Measurements from ENCODE around the gene COL4A2. TPM values are rescaled to one million over a fixed set of nuclear protein-coding genes. Genes with fewer than 3 reads are reported as not detected.
A peak's percentile ranks its signal among the peaks of the same experiment; 100 is the strongest.

The COL4A2 gene
- total RNA-seq, 4 donors from 2014 or later: 56.6 to 139 (median 89.1) TPM

DNA sequence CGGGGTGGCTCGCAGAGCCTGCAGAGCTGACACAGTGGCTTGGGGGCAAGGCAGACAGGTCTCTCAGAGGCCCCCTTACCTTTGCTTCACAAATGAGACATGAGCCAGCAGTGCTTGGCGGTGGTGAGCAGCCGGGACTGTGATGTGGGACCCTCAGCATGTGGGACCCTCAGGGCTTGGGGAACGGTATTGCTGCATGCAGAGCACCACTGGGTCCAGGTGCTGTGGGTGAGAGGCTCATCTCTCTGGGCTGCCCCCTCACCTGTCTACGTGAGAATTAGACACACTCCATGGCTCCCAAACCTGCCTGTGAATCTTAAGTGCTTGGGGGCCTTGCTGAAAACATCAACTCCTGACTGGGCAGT, 106.6 kb downstream of the COL4A2 start:
- no peaks in the 10 kb centered on the region for H3K27me3 ChIP-seq
- no peak for DNase-seq
- H3K36me3 ChIP-seq: no peaks in the 10 kb centered on the region
- H3K9me3 ChIP-seq: no peaks in the 10 kb centered on the region
- H3K27ac ChIP-seq: peak overlapping the region in 2 of 4 donors; percentile 77 to 89
- H3K4me3 ChIP-seq: no peak overlapping the region
- H3K4me1 ChIP-seq: peaks cover 0 to 26% (median 0%) of the 10 kb centered on the region in 4 donors
- no peak for TF ChIP-seq POLR2A (IDR thresholded peaks at IDR 0.05)
- TF ChIP-seq, protein P1, sequence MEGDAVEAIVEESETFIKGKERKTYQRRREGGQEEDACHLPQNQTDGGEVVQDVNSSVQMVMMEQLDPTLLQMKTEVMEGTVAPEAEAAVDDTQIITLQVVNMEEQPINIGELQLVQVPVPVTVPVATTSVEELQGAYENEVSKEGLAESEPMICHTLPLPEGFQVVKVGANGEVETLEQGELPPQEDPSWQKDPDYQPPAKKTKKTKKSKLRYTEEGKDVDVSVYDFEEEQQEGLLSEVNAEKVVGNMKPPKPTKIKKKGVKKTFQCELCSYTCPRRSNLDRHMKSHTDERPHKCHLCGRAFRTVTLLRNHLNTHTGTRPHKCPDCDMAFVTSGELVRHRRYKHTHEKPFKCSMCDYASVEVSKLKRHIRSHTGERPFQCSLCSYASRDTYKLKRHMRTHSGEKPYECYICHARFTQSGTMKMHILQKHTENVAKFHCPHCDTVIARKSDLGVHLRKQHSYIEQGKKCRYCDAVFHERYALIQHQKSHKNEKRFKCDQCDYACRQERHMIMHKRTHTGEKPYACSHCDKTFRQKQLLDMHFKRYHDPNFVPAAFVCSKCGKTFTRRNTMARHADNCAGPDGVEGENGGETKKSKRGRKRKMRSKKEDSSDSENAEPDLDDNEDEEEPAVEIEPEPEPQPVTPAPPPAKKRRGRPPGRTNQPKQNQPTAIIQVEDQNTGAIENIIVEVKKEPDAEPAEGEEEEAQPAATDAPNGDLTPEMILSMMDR (IDR thresholded peaks at IDR 0.05): no peak

DNA sequence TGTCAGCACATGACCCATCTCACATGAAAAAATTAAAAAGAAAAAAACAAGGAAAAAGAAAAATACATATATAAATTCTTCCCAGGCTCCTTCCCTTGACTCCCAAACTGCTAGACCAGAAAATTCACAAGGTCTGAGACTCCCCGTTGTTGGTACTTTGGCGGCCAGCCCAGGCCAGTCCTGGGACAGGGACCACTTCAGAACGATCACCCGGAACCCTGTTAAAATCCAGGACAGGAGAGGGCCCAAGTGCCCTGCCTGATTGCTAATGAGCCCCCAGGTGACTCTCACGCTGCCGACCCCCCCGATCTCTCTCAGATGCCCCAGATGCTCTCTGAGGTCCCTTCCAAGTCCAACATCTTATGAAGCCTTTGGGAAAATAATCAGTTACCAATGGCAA, 107.2 kb downstream of the COL4A2 start:
- peaks cover 0 to 26% (median 0%) of the 10 kb centered on the region in 4 donors for H3K4me1 ChIP-seq
- DNase-seq: no peak
- no peak overlapping the region for H3K4me3 ChIP-seq
- H3K9me3 ChIP-seq: no peaks in the 10 kb centered on the region
- H3K27me3 ChIP-seq: no peaks in the 10 kb centered on the region
- H3K36me3 ChIP-seq: no peaks in the 10 kb centered on the region
- peak overlapping the region in 2 of 4 donors; percentile 20 to 89 for H3K27ac ChIP-seq
- TF ChIP-seq, protein P1 (IDR thresholded peaks at IDR 0.05): no peak
- TF ChIP-seq POLR2A (IDR thresholded peaks at IDR 0.05): no peak

DNA sequence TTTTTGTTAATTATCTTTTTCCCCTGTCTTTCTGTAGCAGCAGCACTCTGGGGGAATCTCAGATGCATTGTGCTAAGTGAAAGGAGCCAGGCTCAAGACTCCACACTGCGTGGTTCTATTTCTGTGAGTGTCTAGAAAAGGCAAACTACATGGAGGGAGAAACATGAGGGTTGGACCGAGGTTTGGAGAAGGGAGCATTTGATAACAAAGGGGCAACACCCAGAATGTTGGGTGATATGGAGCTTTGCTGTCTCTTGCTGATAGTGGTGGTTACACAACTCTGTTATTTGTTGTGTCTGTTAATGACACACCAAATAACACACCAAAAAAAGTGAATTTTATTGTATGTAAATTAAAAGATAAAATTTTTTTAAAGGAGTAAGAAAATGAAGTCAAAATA, 107.8 kb downstream of the COL4A2 start:
- Histone ChIP-seq H3K4me3 (no peak overlapping the region), H3K9me3 (no peaks in the 10 kb centered on the region), H3K4me1 (peaks cover 0 to 26% (median 0%) of the 10 kb centered on the region in 4 donors), H3K27ac (peak overlapping the region in 1 of 4 donors; percentile 89), H3K27me3 (no peaks in the 10 kb centered on the region), H3K36me3 (no peaks in the 10 kb centered on the region)
- TF ChIP-seq POLR2A (IDR thresholded peaks at IDR 0.05): no peak
- TF ChIP-seq, protein P1 (IDR thresholded peaks at IDR 0.05): no peak
- DNase-seq: no peak

DNA sequence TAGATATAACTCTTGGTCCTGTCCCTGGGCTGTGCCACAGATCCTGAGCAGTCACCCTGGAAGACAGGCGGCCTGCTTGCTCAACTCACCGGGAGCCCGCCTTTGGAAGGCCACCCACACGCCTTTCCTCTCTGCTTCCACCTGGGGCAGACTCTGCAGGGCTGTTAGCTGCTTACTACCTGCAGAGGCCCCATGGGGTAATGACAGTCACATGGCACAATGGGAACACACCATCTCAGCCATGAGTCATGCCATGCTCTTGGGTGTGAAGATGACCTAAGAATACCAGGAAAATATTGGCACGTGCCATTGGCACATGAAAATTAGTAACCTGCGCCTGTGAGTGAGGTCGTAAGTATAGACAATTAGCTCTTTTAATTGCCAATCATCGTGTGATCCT, 108.6 kb downstream of the COL4A2 start:
- no peaks in the 10 kb centered on the region for H3K9me3 ChIP-seq
- no peaks in the 10 kb centered on the region for H3K36me3 ChIP-seq
- no peaks in the 10 kb centered on the region for H3K27me3 ChIP-seq
- H3K27ac ChIP-seq: peak overlapping the region in 3 of 4 donors; percentile 14 to 65 (median 39)
- no peak overlapping the region for H3K4me3 ChIP-seq
- DNase-seq: no peak
- peaks cover 0 to 26% (median 0%) of the 10 kb centered on the region in 4 donors for H3K4me1 ChIP-seq
- TF ChIP-seq, protein P1 (IDR thresholded peaks at IDR 0.05): peak in 3 of 6 experiments; percentile 17 to 30 (median 17)
- TF ChIP-seq POLR2A (IDR thresholded peaks at IDR 0.05): no peak

DNA sequence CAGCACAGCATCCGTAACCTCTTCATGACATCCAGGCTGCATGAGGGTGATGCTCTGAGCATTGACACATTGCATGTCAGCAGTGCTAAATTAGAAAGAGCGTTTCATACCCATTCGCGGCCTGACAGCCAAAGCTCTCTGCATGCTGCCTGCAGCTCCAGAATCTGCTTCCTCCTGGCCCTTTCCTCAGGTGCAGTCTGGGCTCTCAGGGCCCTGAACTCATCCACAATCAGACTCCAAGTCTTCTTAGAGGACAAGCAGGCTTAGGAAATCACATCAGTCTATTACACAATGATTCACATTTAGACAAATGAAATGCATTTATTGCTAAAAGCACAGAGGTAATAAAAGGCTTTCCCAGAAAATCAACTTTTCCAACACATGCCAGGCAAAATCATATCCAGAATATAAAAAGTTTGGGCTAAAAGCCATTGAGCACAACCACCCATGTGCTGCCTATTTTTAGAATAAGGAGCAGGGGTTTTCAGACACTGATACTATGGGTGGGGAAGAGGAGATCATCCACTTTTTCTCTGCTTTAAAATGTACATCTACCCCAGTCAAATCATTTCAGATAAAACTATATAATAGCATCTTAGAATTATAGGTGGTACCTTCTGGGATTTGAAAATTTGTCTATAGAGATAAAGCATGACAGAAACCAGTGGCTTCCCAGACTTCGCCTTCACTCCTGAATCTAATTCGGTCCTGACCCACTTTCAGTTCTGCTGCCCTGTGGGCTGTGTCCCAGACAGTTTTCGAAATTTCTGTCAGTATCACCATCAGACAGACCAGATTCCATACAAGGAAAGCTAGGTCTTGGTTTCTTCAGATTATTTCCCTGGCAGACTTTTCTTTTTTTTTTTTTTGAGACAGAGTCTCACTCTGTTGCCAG, 109.3 kb downstream of the COL4A2 start:
- Histone ChIP-seq H3K4me3 (no peak overlapping the region), H3K27ac (peak overlapping the region in 3 of 4 donors; percentile 22 to 65 (median 39)), H3K27me3 (no peaks in the 10 kb centered on the region), H3K9me3 (no peaks in the 10 kb centered on the region), H3K4me1 (peaks cover 0 to 26% (median 0%) of the 10 kb centered on the region in 4 donors), H3K36me3 (no peaks in the 10 kb centered on the region)
- TF ChIP-seq, protein P1 (IDR thresholded peaks at IDR 0.05): no peak
- TF ChIP-seq POLR2A (IDR thresholded peaks at IDR 0.05): no peak
- DNase-seq: no peak
